K562 (cell line): Measurements from ENCODE around the gene IFI30. TPM values are rescaled to one million over a fixed set of nuclear protein-coding genes. Genes with fewer than 3 reads are reported as not detected.

Source experiments
- ATAC-seq: fragments of 200-7000 bp; cut with Tn5 transposase; 3 replicates; pipeline ENCODE4 v1.9.1; 2020; ENCODE audit warnings: moderate library complexity
- BruUV-seq: library from RNA; stranded (reverse); fragments of 400-500 nt; replicated peaks from 2 replicates; lab custom pipeline; 2021; lab: Mats Ljungman, UMichigan
- CTCF ChIA-PET: fragments of 300-600 bp; formaldehyde crosslinking; extraction: SDS; loops from one replicate; lab custom pipeline; 2021; ENCODE audit warnings: low intra/inter-chr PET ratio; lab: Yijun Ruan, JAX
- POLR2A ChIA-PET: fragments of 300-600, 350-650 bp; sonication (Branson Sonifier 250); formaldehyde crosslinking; extraction: SDS; loops from one replicate; lab custom pipeline; 2021; ENCODE audit warnings: antibody characterized with exemption, inconsistent platforms; lab: Yijun Ruan, JAX
- DNase-seq, 4 experiments: peaks; one replicate each; pipeline versions ENCODE4 v3.0.0 to v3.0.0-alpha.2; 2011 to 2018; ENCODE audit warnings: low spot score in 3 of 4, mixed read lengths in 3 of 4; ENCODE audit errors: extremely low read depth in 1 of 4
- FAIRE-seq: peaks from 2 replicates; lab custom pipeline; 2011; peaks lifted over from hg19 to GRCh38; lab: Jason Lieb, UNC
- H2AFZ ChIP-seq: 2 replicates; pipeline ENCODE4 v1.6.0; 2011; ENCODE audit warnings: low read depth, low read length, control low read depth, inconsistent platforms
- H3K27ac ChIP-seq: fragments of 200-600 bp; 3 replicates; pipeline ENCODE4 v1.8.0; 2011; ENCODE audit warnings: low read depth, mild to moderate bottlenecking, control low read depth, inconsistent platforms, low read length, moderate library complexity, mixed read lengths; ENCODE audit errors: extremely low read depth
- H3K27me3 ChIP-seq, 2 experiments: fragments of 300-600 bp in 1 of 2; 2 replicates in 1 of 2; 3 replicates in 1 of 2; pipeline versions ENCODE4 v1.6.0 to v1.8.0; 2011; ENCODE audit warnings: inconsistent platforms in 2 of 2, low read length in 2 of 2, mild to moderate bottlenecking in 1 of 2, mixed read lengths in 1 of 2, moderate library complexity in 1 of 2; ENCODE audit not compliant: control insufficient read depth in 2 of 2, insufficient read depth in 2 of 2
- H3K36me3 ChIP-seq: fragments of 300-600 bp; 3 replicates; pipeline ENCODE4 v1.8.0; 2011; ENCODE audit warnings: mild to moderate bottlenecking, low read length, inconsistent platforms; ENCODE audit not compliant: control insufficient read depth, insufficient read depth
- H3K4me1 ChIP-seq, 2 experiments: fragments of 200-600 bp in 1 of 2; replicated peaks in 1 of 2; 2 replicates in 1 of 2; 3 replicates in 1 of 2; pipeline versions ENCODE4 v1.5.1 to v1.8.0; 2011; ENCODE audit warnings: inconsistent platforms in 2 of 2, low read length in 2 of 2, mild to moderate bottlenecking in 1 of 2, mixed read lengths in 1 of 2, moderate library complexity in 1 of 2; ENCODE audit not compliant: control insufficient read depth in 2 of 2, insufficient read depth in 2 of 2
- H3K4me2 ChIP-seq: 2 replicates; pipeline ENCODE4 v1.6.1; 2011; ENCODE audit warnings: low read length, control low read depth, inconsistent platforms, mixed read lengths; ENCODE audit not compliant: insufficient read depth
- H3K4me3 ChIP-seq: fragments of 200-600 bp; sonication (generic), shearing (Covaris generic); 2 replicates; pipeline ENCODE4 v1.5.1; 2016; ENCODE audit warnings: control low read depth, inconsistent platforms
- H3K79me2 ChIP-seq: fragments of 200-600 bp; 3 replicates; pipeline ENCODE4 v1.8.0; 2011; ENCODE audit warnings: low read length, inconsistent platforms; ENCODE audit not compliant: control insufficient read depth, insufficient read depth
- H3K9ac ChIP-seq, 2 experiments: 2 replicates each; pipeline versions ENCODE4 v1.6.0 to v1.6.1; 2011; ENCODE audit warnings: low read depth in 2 of 2, low read length in 2 of 2, control low read depth in 1 of 2, inconsistent platforms in 1 of 2, mild to moderate bottlenecking in 1 of 2, mixed read lengths in 1 of 2; ENCODE audit not compliant: insufficient read depth in 1 of 2
- H3K9me1 ChIP-seq: one replicate; pipeline ENCODE4 v1.6.0; 2011; ENCODE audit warnings: inconsistent platforms, mild to moderate bottlenecking, low read length, moderate library complexity; ENCODE audit not compliant: control insufficient read depth, insufficient read depth
- H3K9me3 ChIP-seq: replicated peaks from 2 replicates; pipeline ENCODE4 v1.5.1; 2011; ENCODE audit warnings: low read depth, low read length, inconsistent platforms; ENCODE audit not compliant: control insufficient read depth, insufficient read depth
- H4K20me1 ChIP-seq: replicated peaks from 2 replicates; pipeline ENCODE4 v1.6.1; 2011; ENCODE audit warnings: low read length, inconsistent platforms, mixed read lengths; ENCODE audit not compliant: control insufficient read depth, insufficient read depth
- BMI1 ChIP-seq: fragments of 150-350 bp; IDR thresholded peaks from 2 replicates; pipeline ENCODE4 v1.6.1; 2014; ENCODE audit warnings: low read length
- FOXJ3 ChIP-seq: sonication (generic); formaldehyde crosslinking; IDR thresholded peaks from 2 replicates; pipeline ENCODE4 v1.4.0; 2020; ENCODE audit warnings: mild to moderate bottlenecking, missing genetic modification reagents
- GABPB2 ChIP-seq: fragments of 250-450 bp; sonication (Bioruptor Pico); conservative IDR thresholded peaks from 2 replicates; pipeline ENCODE4 v1.5.1; 2021; ENCODE audit warnings: mild to moderate bottlenecking
- KDM4B ChIP-seq, 2 experiments: fragments of 450-650 bp in 1 of 2; sonication (generic) in 1 of 2; IDR thresholded peaks; 2 replicates each; pipeline ENCODE4 v1.6.1; 2016 to 2017; ENCODE audit warnings: borderline replicate concordance in 2 of 2, antibody characterized with exemption in 1 of 2, low read depth in 1 of 2, mild to moderate bottlenecking in 1 of 2
- PCBP2 ChIP-seq: fragments of 200-400 bp; formaldehyde crosslinking; IDR thresholded peaks from 2 replicates; pipeline ENCODE4 v1.6.1; 2018; ENCODE audit warnings: low read length, low read depth, mild to moderate bottlenecking, moderate library complexity; ENCODE audit not compliant: poor library complexity, severe bottlenecking
- SMAD4 ChIP-seq: fragments of 250-450 bp; sonication (Bioruptor Pico); conservative IDR thresholded peaks from 2 replicates; pipeline ENCODE4 v1.8.0; 2021; ENCODE audit warnings: inconsistent platforms, mild to moderate bottlenecking, moderate library complexity
- WGBS: fragments of 100-300 bp; shearing (Covaris generic); methylation state at CpG from one replicate; pipeline ENCODE4 v1.1.6; 2016; ENCODE audit warnings: low coverage, mixed read lengths; ENCODE audit not compliant: insufficient coverage; ENCODE audit errors: missing lambda C conversion rate; 5-methylcytosine and 5-hydroxymethylcytosine counted together
- in situ Hi-C: fragments of 300-500 bp; cut with MboI; formaldehyde crosslinking; loops from 4 replicates; pipeline ENCODE4 v1.15.0; 2018; ENCODE audit warnings: inconsistent platforms, mixed read lengths
- intact Hi-C: fragments of 100-400 bp; cut with micrococcal nuclease; formaldehyde crosslinking; loops from 2 replicates; pipeline ENCODE4 v1.14.2; 2022
- polyA plus RNA-seq, 8 experiments: library from polyadenylated mRNA; depleted of rRNA in 4 of 8; stranded (reverse) in 5 of 8; unstranded in 3 of 8; fragments of >200 nt; fragmentation: Nextera tagmentation in 2 of 8; fragmentation: Illumina TruSeq in 1 of 8; extraction: Ambion mirVana in 2 of 8; extraction: Trizol in 1 of 8; gene quantifications; 2 replicates each; pipeline versions ENCODE4 v1.2.1 to v1.2.3, GENCODE V29; 2011 to 2014; ENCODE audit warnings: inconsistent platforms in 1 of 8, missing spikeins in 1 of 8
- total RNA-seq, 7 experiments: library from RNA; depleted of rRNA in 6 of 7; stranded (reverse); fragments of >200 nt in 6 of 7; fragmentation: Illumina TruSeq in 2 of 7; extraction: Trizol in 2 of 7; gene quantifications; 2 replicates each; pipeline versions ENCODE4 v1.2.1 to v1.2.3, GENCODE V29; 2011 to 2021; ENCODE audit warnings: low replicate concordance in 1 of 7
- TF ChIP-seq, protein P1 (sequence below): sonication (generic); formaldehyde crosslinking; IDR thresholded peaks from 2 replicates; pipeline ENCODE4 v1.8.1; 2023; ENCODE audit warnings: mild to moderate bottlenecking, missing genetic modification reagents
- TF ChIP-seq, protein P2 (sequence below): fragments of 450-650 bp; IDR thresholded peaks from 2 replicates; pipeline ENCODE4 v1.6.1; 2016; ENCODE audit warnings: low read depth

The IFI30 gene
- total and polyA plus RNA-seq, 9 of the 15 experiments (the other 6 are each of a cell fraction or from before 2014, with no cell fraction given): 63.7 to 430 (median 109) TPM

DNA sequence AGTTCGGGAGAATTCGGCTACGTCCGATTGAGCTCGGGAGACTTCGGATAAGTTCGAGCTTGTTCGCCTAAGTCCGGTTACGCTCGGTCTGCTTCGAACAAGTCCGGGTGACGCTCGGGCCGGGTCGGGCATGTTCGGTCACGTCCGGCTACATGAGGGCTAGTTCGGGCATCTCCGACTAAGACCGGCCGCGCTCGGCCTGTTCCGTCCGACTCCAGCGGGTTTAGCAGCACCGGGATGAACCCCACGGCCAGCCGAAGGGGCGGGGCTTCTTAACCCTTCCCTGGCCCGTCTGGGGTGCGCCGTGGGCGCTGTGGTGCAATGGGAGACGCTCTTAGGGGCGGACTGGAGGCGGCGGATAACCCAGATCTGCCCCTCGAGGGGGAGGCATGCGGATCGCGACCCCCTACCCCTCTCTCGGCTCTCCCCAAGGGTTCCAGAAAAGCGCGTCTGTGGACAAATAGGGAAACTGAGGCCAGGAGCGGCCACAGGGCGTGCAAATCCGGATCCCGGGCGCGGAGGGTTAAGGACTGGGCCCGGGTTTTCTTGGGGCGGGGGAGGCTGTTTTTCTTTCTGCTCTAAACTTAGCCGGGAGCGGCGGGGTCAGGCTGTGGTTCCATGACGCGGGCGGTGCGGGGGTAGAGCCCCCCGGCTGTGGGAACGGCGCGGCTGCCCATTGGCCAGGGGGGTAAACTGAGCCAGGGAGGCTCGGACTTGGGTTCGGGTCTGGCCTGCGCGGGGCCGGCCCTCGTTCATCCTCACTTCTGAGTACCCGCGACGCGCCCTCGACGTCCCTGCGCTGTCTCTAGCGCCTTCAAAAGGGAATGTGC, 51.1 kb downstream of the IFI30 start (continued):
- TF ChIP-seq GABPB2: no peak

DNA sequence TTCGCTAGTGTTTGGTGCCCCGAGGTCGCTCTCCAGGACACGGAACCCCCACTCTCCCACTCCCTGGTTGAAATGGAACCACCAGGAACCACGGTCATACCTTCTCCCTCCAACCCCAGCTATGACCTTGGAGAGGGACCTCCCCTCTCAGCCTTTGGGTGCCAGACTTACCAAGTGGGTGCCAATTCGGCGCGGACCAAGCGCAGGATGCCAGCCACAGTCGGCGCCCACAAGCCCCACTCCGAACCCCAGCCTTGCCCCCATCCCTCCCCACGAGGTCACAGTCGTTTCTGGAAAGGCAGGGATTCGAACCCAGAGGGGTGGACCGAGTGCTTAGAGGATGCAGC, 51.7 kb downstream of the IFI30 start:
- Histone ChIP-seq H3K4me2 (peak overlapping the region; percentile 87), H3K36me3 (no peaks in the 10 kb centered on the region), H3K27ac (peak overlapping the region; percentile 84; the same call in 2 of the 3 replicates), H2AFZ (peak overlapping the region; percentile 83), H3K4me3 (no peak overlapping the region), H3K27me3 (no peaks in the 10 kb centered on the region; a peak in 1 of 5 replicates), H3K4me1 (peaks cover 21 to 56% of the 10 kb centered on the region in 2 experiments; a peak in 4 of 5 replicates), H4K20me1 (peaks cover 5% of the 10 kb centered on the region; the same call in 1 of the 2 replicates), H3K9ac (peak overlapping the region; percentile 82 to 83; a peak in 3 of 4 replicates), H3K79me2 (no peaks in the 10 kb centered on the region), H3K9me3 (no peaks in the 10 kb centered on the region), H3K9me1 (no peaks in the 10 kb centered on the region)
- 25% methylated on average over 8 of the region's 16 CpGs for WGBS
- no TSS peak for BruUV-seq
- ChIA-PET POLR2A (interaction anchor here (1.8 kb wide), 1 partner anchor 11 kb away, joined by 5 read pairs; no protein-coding TSS in a partner anchor), CTCF (no interaction called here)
- DNase-seq (no peak), ATAC-seq (no peak), FAIRE-seq (no peak)
- intact Hi-C loops (no loop called here), in situ Hi-C loops (no loop called here)
- TF ChIP-seq BMI1: no peak
- TF ChIP-seq, protein P1, sequence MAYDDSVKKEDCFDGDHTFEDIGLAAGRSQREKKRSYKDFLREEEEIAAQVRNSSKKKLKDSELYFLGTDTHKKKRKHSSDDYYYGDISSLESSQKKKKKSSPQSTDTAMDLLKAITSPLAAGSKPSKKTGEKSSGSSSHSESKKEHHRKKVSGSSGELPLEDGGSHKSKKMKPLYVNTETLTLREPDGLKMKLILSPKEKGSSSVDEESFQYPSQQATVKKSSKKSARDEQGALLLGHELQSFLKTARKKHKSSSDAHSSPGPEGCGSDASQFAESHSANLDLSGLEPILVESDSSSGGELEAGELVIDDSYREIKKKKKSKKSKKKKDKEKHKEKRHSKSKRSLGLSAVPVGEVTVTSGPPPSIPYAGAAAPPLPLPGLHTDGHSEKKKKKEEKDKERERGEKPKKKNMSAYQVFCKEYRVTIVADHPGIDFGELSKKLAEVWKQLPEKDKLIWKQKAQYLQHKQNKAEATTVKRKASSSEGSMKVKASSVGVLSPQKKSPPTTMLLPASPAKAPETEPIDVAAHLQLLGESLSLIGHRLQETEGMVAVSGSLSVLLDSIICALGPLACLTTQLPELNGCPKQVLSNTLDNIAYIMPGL (CRISPR knock-in tag): no peak
- TF ChIP-seq KDM4B (IDR thresholded peaks at IDR 0.05; ENCODE audit: borderline replicate concordance in 2 of 2, low read depth in 1 of 2): no peak
- TF ChIP-seq SMAD4 (CRISPR knock-in tag): no peak
- TF ChIP-seq PCBP2: no peak
- no peak for TF ChIP-seq FOXJ3 (CRISPR knock-in tag)
- TF ChIP-seq, protein P2, sequence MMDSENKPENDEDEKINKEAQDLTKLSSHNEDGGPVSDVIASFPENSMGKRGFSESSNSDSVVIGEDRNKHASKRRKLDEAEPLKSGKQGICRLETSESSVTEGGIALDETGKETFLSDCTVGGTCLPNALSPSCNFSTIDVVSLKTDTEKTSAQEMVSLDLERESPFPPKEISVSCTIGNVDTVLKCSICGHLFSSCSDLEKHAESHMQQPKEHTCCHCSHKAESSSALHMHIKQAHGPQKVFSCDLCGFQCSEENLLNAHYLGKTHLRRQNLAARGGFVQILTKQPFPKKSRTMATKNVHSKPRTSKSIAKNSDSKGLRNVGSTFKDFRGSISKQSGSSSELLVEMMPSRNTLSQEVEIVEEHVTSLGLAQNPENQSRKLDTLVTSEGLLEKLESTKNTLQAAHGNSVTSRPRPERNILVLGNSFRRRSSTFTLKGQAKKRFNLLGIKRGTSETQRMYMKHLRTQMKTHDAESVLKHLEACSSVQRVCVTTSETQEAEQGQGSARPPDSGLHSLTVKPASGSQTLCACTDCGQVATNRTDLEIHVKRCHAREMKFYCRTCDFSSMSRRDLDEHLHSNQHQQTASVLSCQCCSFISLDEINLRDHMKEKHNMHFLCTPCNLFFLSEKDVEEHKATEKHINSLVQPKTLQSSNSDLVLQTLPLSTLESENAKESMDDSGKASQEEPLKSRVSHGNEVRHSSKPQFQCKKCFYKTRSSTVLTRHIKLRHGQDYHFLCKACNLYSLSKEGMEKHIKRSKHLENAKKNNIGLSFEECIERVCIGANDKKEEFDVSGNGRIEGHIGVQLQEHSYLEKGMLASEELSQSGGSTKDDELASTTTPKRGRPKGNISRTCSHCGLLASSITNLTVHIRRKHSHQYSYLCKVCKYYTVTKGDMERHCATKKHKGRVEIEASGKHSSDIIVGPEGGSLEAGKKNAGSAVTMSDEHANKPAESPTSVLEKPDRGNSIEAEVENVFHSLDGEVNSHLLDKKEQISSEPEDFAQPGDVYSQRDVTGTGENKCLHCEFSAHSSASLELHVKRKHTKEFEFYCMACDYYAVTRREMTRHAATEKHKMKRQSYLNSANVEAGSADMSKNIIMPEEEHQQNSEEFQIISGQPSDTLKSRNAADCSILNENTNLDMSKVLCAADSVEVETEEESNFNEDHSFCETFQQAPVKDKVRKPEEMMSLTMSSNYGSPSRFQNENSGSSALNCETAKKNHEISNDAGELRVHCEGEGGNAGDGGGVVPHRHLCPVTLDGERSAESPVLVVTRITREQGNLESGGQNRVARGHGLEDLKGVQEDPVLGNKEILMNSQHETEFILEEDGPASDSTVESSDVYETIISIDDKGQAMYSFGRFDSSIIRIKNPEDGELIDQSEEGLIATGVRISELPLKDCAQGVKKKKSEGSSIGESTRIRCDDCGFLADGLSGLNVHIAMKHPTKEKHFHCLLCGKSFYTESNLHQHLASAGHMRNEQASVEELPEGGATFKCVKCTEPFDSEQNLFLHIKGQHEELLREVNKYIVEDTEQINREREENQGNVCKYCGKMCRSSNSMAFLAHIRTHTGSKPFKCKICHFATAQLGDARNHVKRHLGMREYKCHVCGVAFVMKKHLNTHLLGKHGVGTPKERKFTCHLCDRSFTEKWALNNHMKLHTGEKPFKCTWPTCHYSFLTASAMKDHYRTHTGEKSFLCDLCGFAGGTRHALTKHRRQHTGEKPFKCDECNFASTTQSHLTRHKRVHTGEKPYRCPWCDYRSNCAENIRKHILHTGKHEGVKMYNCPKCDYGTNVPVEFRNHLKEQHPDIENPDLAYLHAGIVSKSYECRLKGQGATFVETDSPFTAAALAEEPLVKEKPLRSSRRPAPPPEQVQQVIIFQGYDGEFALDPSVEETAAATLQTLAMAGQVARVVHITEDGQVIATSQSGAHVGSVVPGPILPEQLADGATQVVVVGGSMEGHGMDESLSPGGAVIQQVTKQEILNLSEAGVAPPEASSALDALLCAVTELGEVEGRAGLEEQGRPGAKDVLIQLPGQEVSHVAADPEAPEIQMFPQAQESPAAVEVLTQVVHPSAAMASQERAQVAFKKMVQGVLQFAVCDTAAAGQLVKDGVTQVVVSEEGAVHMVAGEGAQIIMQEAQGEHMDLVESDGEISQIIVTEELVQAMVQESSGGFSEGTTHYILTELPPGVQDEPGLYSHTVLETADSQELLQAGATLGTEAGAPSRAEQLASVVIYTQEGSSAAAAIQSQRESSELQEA: no peak
